Parathyroid adenoma (tissue), 2 donors: ENCODE data around the gene GOLGA2.

ENCODE experiments used
- H2AFZ ChIP-seq: fragments of 300-600 bp; sonication (generic); one replicate; pipeline ENCODE4 v1.7.0; 2017; ENCODE audit warnings: antibody characterized with exemption, mild to moderate bottlenecking
- H3K27ac ChIP-seq: fragments of 300-600 bp; sonication (generic); one replicate; pipeline ENCODE4 v1.7.0; 2017
- H3K27me3 ChIP-seq: fragments of 300-600 bp; sonication (generic); one replicate; pipeline ENCODE4 v1.7.0; 2017; ENCODE audit warnings: low read length; ENCODE audit not compliant: control insufficient read depth, insufficient read depth
- H3K36me3 ChIP-seq: fragments of 300-600 bp; sonication (generic); one replicate; pipeline ENCODE4 v1.7.0; 2017; ENCODE audit warnings: low read length; ENCODE audit not compliant: control insufficient read depth, insufficient read depth
- H3K4me1 ChIP-seq: fragments of 300-600 bp; sonication (generic); one replicate; pipeline ENCODE4 v1.7.0; 2017; ENCODE audit warnings: control low read depth
- H3K4me2 ChIP-seq: fragments of 300-600 bp; sonication (generic); one replicate; pipeline ENCODE4 v1.7.0; 2017; ENCODE audit warnings: low read length
- H3K4me3 ChIP-seq: fragments of 300-600 bp; sonication (generic); one replicate; pipeline ENCODE4 v1.7.0; 2017; ENCODE audit warnings: low read depth, low read length
- H3K79me2 ChIP-seq: fragments of 300-600 bp; sonication (generic); one replicate; pipeline ENCODE4 v1.7.0; 2017; ENCODE audit warnings: control low read depth
- H3K9ac ChIP-seq: fragments of 300-600 bp; sonication (generic); one replicate; pipeline ENCODE4 v1.7.0; 2017; ENCODE audit warnings: mild to moderate bottlenecking
- H3K9me3 ChIP-seq: fragments of 300-600 bp; sonication (generic); one replicate; pipeline ENCODE4 v1.7.0; 2017; ENCODE audit warnings: low read length; ENCODE audit not compliant: control insufficient read depth
- TF ChIP-seq, protein P1 (sequence below): fragments of 300-600 bp; sonication (generic); IDR thresholded peaks from one replicate; pipeline ENCODE4 v1.7.0; 2017; ENCODE audit warnings: antibody characterized with exemption, mild to moderate bottlenecking
- donor health status: primary hyperparathyroidism.

Gene GOLGA2

DNA sequence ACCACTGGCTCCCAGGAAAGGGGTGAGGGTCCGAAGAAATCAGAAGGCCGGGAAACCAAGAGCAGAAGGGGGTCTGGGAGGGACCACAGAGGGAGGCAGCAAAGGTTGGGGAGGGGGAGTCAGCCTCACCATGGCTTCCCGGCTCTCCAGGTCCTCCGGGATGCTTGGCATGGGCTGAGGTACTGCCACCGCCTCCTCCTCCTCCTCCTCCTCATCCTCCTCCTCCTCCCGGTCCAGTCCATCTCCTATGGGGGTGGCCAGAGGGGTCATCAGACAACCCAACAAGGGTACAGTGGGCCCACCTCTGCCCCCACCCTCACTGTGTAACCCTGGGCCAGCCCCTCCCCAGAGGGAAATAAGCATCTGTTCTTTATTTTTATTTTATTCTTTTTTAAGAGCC lies 17.5 kb downstream of the GOLGA2 start:
- H3K4me2 ChIP-seq = no peak overlapping the region
- no peaks in the 10 kb centered on the region for H3K9me3 ChIP-seq
- no peaks in the 10 kb centered on the region for H3K27me3 ChIP-seq
- no peaks in the 10 kb centered on the region for H3K4me1 ChIP-seq
- no peaks in the 10 kb centered on the region for H3K36me3 ChIP-seq
- no peak overlapping the region for H3K4me3 ChIP-seq
- no peak overlapping the region for H3K9ac ChIP-seq
- no peak overlapping the region for H2AFZ ChIP-seq
- no peaks in the 10 kb centered on the region for H3K79me2 ChIP-seq
- TF ChIP-seq, protein P1, sequence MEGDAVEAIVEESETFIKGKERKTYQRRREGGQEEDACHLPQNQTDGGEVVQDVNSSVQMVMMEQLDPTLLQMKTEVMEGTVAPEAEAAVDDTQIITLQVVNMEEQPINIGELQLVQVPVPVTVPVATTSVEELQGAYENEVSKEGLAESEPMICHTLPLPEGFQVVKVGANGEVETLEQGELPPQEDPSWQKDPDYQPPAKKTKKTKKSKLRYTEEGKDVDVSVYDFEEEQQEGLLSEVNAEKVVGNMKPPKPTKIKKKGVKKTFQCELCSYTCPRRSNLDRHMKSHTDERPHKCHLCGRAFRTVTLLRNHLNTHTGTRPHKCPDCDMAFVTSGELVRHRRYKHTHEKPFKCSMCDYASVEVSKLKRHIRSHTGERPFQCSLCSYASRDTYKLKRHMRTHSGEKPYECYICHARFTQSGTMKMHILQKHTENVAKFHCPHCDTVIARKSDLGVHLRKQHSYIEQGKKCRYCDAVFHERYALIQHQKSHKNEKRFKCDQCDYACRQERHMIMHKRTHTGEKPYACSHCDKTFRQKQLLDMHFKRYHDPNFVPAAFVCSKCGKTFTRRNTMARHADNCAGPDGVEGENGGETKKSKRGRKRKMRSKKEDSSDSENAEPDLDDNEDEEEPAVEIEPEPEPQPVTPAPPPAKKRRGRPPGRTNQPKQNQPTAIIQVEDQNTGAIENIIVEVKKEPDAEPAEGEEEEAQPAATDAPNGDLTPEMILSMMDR = no peak
- no peak overlapping the region for H3K27ac ChIP-seq

DNA sequence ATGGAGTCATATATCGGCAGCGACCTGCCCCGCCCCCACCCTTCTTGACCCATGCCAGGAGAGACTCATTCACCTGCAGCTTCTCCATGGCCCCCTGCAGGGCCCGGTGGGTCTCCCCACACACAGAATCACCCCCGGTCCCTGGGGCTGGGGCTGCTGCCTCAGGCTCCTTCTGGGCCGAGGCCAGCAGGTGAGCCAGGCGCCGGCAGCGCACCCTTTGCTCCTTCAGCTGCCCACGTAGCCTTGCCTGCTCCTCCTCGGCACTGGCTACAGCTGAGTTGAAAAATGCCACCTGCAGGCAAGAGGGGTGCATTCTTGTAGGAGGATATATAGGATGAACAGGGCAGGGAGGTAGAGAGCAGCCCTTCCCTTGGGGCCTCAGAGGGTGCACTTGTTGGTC lies 17.9 kb downstream of the GOLGA2 start:
- Histone ChIP-seq H3K27ac (no peak overlapping the region), H3K4me1 (no peaks in the 10 kb centered on the region), H3K4me2 (no peak overlapping the region), H3K9ac (no peak overlapping the region), H3K79me2 (no peaks in the 10 kb centered on the region), H3K9me3 (no peaks in the 10 kb centered on the region), H2AFZ (no peak overlapping the region), H3K27me3 (no peaks in the 10 kb centered on the region), H3K4me3 (no peak overlapping the region), H3K36me3 (no peaks in the 10 kb centered on the region)
- TF ChIP-seq, protein P1 = no peak

DNA sequence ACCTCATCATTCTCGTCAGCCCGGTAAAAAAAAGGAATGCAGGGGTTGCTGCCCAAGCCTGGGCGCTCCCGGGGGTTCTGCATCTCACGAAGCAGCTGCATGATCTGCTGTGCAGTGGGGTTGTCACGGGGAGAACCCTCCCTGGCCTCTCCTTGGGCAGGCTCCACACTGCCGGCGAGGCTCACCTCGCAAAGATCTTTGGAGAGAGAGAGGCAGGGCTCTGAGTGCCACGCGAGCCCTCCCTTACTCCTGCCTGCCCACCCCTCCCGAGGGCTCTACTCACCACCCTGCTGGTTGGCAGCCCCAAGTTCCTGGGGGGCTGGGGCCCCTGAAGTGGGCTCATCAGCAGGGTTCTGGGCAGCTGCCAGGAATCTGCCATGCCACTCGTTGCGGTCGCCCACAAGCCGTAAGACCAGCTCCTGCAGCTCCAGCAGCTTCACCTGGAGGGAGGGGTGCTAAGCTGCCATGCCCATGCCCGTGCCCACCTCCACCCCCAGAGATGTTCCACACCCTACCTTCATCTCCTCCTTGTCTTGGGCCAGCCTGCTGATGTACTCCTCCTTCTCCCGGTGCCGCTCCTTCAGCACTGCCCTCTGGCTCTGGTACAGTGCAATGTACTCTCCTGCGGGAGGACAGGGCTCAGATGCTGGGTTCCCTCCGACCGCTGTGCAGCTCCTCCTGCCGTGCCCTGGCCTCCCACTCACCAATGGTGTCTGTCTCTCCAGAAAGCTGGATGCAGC lies 18.6 kb downstream of the GOLGA2 start:
- Histone ChIP-seq H3K27me3 (no peaks in the 10 kb centered on the region), H3K9me3 (no peaks in the 10 kb centered on the region), H3K27ac (no peak overlapping the region), H3K4me2 (no peak overlapping the region), H3K79me2 (no peaks in the 10 kb centered on the region), H3K36me3 (no peaks in the 10 kb centered on the region), H3K9ac (no peak overlapping the region), H3K4me1 (no peaks in the 10 kb centered on the region), H3K4me3 (no peak overlapping the region), H2AFZ (no peak overlapping the region)
- TF ChIP-seq, protein P1 = no peak

DNA sequence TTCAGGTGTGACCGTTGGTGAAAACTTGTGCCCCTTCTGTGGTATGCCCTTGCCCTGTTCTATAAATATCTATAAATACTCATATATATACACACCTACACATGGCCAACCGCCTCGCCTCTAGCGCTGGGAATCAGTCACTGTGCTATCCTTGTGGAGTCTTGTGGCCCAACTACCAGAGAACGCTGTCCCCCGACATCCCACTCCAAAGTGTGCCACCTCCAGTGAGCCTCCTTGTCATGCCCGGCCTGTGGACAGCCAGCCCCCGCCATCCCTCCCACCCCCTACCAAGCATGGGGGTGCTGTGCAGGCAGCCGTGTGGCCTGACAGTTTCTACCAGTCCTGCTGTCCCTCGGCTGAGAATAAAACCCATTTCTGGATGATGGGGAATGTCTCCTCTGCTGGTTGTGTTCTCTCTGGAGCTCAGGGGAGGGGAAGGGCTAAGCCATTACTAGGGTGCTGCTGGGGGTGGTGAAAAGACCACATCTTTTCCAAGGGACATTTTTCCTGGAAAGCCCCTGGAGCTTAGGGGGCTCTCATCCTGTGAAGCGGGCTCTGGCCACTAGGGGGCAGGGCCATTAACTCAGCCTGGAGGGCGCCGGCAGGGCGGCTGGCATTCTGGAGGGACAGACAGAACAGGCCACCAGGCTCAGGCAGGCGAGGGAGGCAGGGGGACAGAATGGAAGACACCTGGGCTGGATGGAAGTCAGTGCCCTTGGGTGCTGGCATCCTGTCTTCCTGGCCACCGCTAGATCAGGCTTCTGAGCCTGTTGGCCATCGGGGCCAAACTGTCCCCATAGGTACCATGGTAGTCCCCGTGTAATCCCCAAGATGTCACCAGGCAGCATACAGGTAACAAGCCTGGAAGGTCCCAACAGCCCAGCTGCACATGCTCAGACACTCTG lies 20.7 kb downstream of the GOLGA2 start:
- TF ChIP-seq, protein P1 = peak; percentile 76
- Histone ChIP-seq H3K27me3 (no peaks in the 10 kb centered on the region), H3K9me3 (no peaks in the 10 kb centered on the region), H3K4me3 (no peak overlapping the region), H3K36me3 (no peaks in the 10 kb centered on the region), H3K27ac (no peak overlapping the region), H3K9ac (no peak overlapping the region), H3K4me1 (no peaks in the 10 kb centered on the region), H3K79me2 (no peaks in the 10 kb centered on the region), H3K4me2 (no peak overlapping the region), H2AFZ (no peak overlapping the region)
